Measurements from ENCODE around the gene DNMT3B.

DNMT3B gene

GRCh38 chr20:32806356-32806755, 44.2 kb downstream of the DNMT3B start:
- ATAC-seq (replicated peaks) = no peak
- H3K27ac Mint-ChIP-seq = no peak overlapping the region
- no peaks in the 10 kb centered on the region for H3K9me3 Mint-ChIP-seq
- DNase-seq = no peak
- no peaks in the 10 kb centered on the region for H3K4me1 Mint-ChIP-seq (ENCODE audit: low read depth in 2 of 2)
- H3K4me3 Mint-ChIP-seq = no peak overlapping the region
- H3K36me3 Mint-ChIP-seq (ENCODE audit: insufficient read depth) = no peaks in the 10 kb centered on the region
- H3K27me3 Mint-ChIP-seq = no peaks in the 10 kb centered on the region

DNA sequence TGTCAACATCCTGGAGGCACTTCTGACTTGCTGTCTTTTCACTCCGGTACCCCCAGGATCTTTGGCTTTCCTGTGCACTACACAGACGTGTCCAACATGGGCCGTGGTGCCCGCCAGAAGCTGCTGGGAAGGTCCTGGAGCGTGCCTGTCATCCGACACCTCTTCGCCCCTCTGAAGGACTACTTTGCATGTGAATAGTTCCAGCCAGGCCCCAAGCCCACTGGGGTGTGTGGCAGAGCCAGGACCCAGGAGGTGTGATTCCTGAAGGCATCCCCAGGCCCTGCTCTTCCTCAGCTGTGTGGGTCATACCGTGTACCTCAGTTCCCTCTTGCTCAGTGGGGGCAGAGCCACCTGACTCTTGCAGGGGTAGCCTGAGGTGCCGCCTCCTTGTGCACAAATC, 45.5 kb downstream of the DNMT3B start:
- Mint-ChIP-seq H3K36me3 (ENCODE audit: insufficient read depth) (no peaks in the 10 kb centered on the region), H3K27ac (no peak overlapping the region), H3K27me3 (no peaks in the 10 kb centered on the region), H3K9me3 (no peaks in the 10 kb centered on the region), H3K4me3 (no peak overlapping the region), H3K4me1 (ENCODE audit: low read depth in 2 of 2) (no peaks in the 10 kb centered on the region)
- DNase-seq = no peak
- no peak for ATAC-seq (replicated peaks)

DNA sequence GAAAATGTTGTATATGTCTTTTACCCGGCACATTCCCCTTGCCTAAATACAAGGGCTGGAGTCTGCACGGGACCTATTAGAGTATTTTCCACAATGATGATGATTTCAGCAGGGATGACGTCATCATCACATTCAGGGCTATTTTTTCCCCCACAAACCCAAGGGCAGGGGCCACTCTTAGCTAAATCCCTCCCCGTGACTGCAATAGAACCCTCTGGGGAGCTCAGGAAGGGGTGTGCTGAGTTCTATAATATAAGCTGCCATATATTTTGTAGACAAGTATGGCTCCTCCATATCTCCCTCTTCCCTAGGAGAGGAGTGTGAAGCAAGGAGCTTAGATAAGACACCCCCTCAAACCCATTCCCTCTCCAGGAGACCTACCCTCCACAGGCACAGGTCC, 46.3 kb downstream of the DNMT3B start:
- Mint-ChIP-seq H3K27me3 (no peaks in the 10 kb centered on the region), H3K4me1 (ENCODE audit: low read depth in 2 of 2) (no peaks in the 10 kb centered on the region), H3K27ac (no peak overlapping the region), H3K36me3 (ENCODE audit: insufficient read depth) (no peaks in the 10 kb centered on the region), H3K9me3 (no peaks in the 10 kb centered on the region), H3K4me3 (no peak overlapping the region)
- DNase-seq (no peak), ATAC-seq (replicated peaks) (no peak)

- no peak overlapping the region for H3K27ac Mint-ChIP-seq
- H3K36me3 Mint-ChIP-seq (ENCODE audit: insufficient read depth) = no peaks in the 10 kb centered on the region
- no peaks in the 10 kb centered on the region for H3K27me3 Mint-ChIP-seq
- H3K9me3 Mint-ChIP-seq = no peaks in the 10 kb centered on the region
- DNase-seq = no peak
- H3K4me1 Mint-ChIP-seq (ENCODE audit: low read depth in 2 of 2) = no peaks in the 10 kb centered on the region
- no peak overlapping the region for H3K4me3 Mint-ChIP-seq
- no peak for ATAC-seq (replicated peaks)
Measured at GRCh38 chr20:32809907-32810306, 47.7 kb downstream of the DNMT3B start.

- Mint-ChIP-seq H3K4me1 (ENCODE audit: low read depth in 2 of 2) (no peaks in the 10 kb centered on the region), H3K27ac (peak overlapping the region in 1 of 2 donors; percentile 21), H3K9me3 (no peaks in the 10 kb centered on the region), H3K36me3 (ENCODE audit: insufficient read depth) (no peaks in the 10 kb centered on the region), H3K4me3 (no peak overlapping the region), H3K27me3 (no peaks in the 10 kb centered on the region)
- no peak for DNase-seq
- no peak for ATAC-seq (replicated peaks)
Measured at GRCh38 chr20:32810941-32811340, 48.8 kb downstream of the DNMT3B start.

- no peak overlapping the region for H3K27ac Mint-ChIP-seq
- H3K4me3 Mint-ChIP-seq = no peak overlapping the region
Measured at GRCh38 chr20:32811886-32812285, 49.7 kb downstream of the DNMT3B start.

GRCh38 chr20:32819992-32820697, 58.0 kb downstream of the DNMT3B start:
- H3K4me1 Mint-ChIP-seq (ENCODE audit: low read depth in 2 of 2) = peaks cover 38 to 43% of the 10 kb centered on the region in 2 donors
- H3K27me3 Mint-ChIP-seq = no peaks in the 10 kb centered on the region
- no peaks in the 10 kb centered on the region for H3K9me3 Mint-ChIP-seq
- H3K27ac Mint-ChIP-seq = peak overlapping the region; percentile 91 to 97
- DNase-seq = peak; percentile 78 to 81 (median 81)
- peaks cover 31% of the 10 kb centered on the region for H3K36me3 Mint-ChIP-seq (ENCODE audit: insufficient read depth)
- H3K4me3 Mint-ChIP-seq = peak overlapping the region; percentile 89 to 94
- peak; percentile 75 for ATAC-seq (replicated peaks)

More at GRCh38 chr20:32811886-32812285, 49.7 kb downstream of the DNMT3B start:
- no peaks in the 10 kb centered on the region for H3K36me3 Mint-ChIP-seq (ENCODE audit: insufficient read depth)
- ATAC-seq (replicated peaks) = no peak
- H3K4me1 Mint-ChIP-seq (ENCODE audit: low read depth in 2 of 2) = no peaks in the 10 kb centered on the region
- no peaks in the 10 kb centered on the region for H3K9me3 Mint-ChIP-seq
- H3K27me3 Mint-ChIP-seq = no peaks in the 10 kb centered on the region
- DNase-seq = no peak

DNA sequence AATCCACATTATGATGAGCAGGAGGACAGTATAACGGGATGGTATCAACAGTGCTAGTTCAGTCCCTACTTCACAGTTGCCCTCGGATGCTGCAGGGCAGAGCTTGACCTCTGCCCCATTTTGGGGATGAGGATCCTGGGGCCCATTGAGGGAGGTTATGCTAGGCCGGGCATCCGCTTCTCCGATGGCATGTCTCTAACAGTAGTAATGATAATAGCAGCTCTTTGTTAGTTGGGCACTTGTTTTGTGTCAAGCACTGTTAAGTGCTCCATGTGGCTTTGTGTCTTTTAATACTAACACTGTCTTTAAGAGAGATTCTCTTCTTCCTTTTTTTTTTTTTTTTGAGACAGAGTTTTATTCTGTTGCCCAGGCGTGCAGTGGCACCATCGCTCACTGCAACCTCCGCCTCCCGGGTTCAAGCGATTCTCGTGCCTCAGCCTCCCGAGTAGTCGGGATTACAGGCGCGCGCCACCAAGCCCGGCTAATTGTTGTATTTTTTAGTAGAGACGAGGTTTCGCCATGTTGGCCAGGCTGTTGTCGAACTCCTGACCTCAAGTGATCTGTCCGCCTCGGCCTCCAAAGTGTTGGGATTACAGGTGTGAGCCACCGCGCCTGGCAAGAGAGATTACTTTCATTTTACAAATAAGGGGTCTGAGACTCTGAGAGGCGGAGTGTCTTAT, 58.7 kb downstream of the DNMT3B start:
- DNase-seq (no peak), ATAC-seq (replicated peaks) (no peak)
- Mint-ChIP-seq H3K36me3 (ENCODE audit: insufficient read depth) (peaks cover 38% of the 10 kb centered on the region), H3K27ac (peak overlapping the region; percentile 91 to 97), H3K9me3 (no peaks in the 10 kb centered on the region), H3K27me3 (no peaks in the 10 kb centered on the region), H3K4me1 (ENCODE audit: low read depth in 2 of 2) (peaks cover 39 to 46% of the 10 kb centered on the region in 2 donors), H3K4me3 (peak overlapping the region; percentile 89 to 94)

- H3K9me3 Mint-ChIP-seq = no peaks in the 10 kb centered on the region
- peaks cover 39 to 46% of the 10 kb centered on the region in 2 donors for H3K4me1 Mint-ChIP-seq (ENCODE audit: low read depth in 2 of 2)
- no peaks in the 10 kb centered on the region for H3K27me3 Mint-ChIP-seq
- ATAC-seq (replicated peaks) (no peak), DNase-seq (no peak)
- H3K4me3 Mint-ChIP-seq = peak overlapping the region; percentile 89 to 94
- H3K36me3 Mint-ChIP-seq (ENCODE audit: insufficient read depth) = peaks cover 52% of the 10 kb centered on the region
- peak overlapping the region; percentile 74 to 91 for H3K27ac Mint-ChIP-seq
Measured at GRCh38 chr20:32822225-32822624, 60.0 kb downstream of the DNMT3B start.

DNA sequence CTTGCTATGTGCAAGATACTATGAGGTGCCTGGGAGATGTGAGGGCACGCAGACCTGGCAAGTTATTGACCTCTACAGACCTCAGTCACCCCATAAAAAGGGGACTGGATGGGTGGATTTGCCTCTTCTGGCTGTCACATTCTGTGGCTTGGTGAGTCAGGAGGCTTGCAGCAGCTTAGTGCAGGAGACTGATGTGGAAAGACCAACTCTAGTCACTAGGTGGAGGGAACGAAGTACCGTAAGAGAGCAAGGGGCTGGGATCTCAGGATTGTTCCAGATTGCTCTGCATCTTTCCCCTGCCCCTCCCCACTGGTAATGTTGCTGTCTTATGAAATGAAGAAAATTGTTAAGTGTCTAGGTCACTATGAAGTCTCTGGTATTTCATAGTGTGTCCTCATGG, 60.9 kb downstream of the DNMT3B start:
- Mint-ChIP-seq H3K36me3 (ENCODE audit: insufficient read depth) (peaks cover 61% of the 10 kb centered on the region), H3K27ac (peak overlapping the region; percentile 74 to 84), H3K4me1 (ENCODE audit: low read depth in 2 of 2) (peaks cover 42 to 54% of the 10 kb centered on the region in 2 donors), H3K4me3 (peak overlapping the region; percentile 31 to 56), H3K9me3 (no peaks in the 10 kb centered on the region), H3K27me3 (no peaks in the 10 kb centered on the region)
- DNase-seq (no peak), ATAC-seq (replicated peaks) (no peak)

DNA sequence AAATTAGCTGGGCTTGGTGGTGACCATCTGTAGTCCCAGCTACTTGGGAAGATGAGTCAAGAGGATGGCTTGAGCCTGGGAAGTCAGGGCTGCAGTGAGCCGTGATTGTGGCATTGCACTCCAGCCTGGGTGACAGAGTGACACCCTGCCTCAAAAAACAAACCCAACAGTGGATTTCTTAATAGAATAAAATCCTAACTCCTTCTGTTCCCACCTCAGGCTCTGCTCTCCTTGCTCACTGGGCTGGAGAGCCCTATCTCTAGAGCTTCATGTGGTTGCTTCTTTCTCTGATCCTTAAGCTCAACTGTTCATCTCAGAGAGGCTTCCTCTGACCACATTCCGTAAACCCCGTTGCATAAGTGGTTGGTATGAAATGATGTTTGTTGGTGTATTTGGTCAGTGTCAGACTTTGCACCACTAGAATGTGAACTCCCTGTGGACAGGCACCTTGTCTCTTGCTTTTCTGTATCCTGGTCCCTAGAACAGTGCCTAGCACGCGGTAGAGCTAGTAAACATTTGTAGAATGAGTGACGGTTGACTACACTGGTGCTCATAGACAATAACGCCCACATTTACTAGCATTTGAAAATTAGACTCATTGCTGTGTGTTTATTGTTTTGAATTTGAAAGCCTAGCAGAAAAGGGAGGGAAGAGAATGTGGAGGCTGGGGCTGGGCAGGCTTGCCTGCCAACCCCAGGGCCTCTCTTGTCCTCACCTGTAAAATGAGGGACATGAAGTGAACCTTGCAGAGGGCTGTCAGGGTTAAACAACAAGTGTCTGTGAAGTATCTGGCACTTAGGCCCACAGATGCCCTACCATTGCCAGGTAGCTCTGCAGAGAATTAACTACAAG, 61.8 kb downstream of the DNMT3B start:
- H3K36me3 Mint-ChIP-seq (ENCODE audit: insufficient read depth) = peaks cover 67% of the 10 kb centered on the region
- H3K4me3 Mint-ChIP-seq = peak overlapping the region; percentile 31 to 56
- H3K27me3 Mint-ChIP-seq = no peaks in the 10 kb centered on the region
- no peak for ATAC-seq (replicated peaks)
- peak overlapping the region; percentile 74 to 84 for H3K27ac Mint-ChIP-seq
- peaks cover 45 to 59% of the 10 kb centered on the region in 2 donors for H3K4me1 Mint-ChIP-seq (ENCODE audit: low read depth in 2 of 2)
- no peak for DNase-seq
- H3K9me3 Mint-ChIP-seq = no peaks in the 10 kb centered on the region

DNA sequence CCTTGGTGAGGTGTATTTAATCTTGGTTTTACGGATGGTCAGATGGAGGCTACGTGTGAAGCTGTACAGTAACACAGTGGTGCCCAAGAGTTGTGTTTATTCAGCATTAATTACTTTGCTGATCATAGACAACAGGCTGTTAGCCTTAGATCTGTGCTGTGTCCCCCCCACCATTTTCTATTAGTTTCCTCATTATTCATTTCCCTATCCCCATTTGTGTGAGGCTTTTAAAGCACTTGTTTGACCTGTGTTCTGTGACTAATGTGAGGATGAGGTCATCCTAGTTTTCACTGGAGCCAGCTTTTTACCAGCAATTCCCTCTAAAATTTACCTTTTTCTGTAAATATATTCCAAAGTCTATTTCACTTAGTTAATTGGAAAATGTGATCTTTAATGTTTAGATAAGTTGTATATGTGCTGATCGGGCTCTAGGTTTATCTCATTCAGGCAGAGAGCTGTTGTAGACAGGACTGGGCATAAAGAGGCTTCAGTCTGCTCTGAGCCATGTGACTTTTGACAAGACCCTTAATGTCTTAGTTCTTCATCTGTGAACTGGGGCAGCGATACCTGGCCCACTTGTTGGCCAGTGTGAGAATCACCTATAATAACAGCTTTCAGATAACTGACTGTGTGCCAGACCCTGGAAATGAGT, 66.0 kb downstream of the DNMT3B start:
- DNase-seq (no peak), ATAC-seq (replicated peaks) (no peak)
- Mint-ChIP-seq H3K4me1 (ENCODE audit: low read depth in 2 of 2) (peaks cover 41 to 54% of the 10 kb centered on the region in 2 donors), H3K27ac (peak overlapping the region; percentile 2 to 88), H3K36me3 (ENCODE audit: insufficient read depth) (peaks cover 83% of the 10 kb centered on the region), H3K4me3 (no peak overlapping the region), H3K27me3 (no peaks in the 10 kb centered on the region), H3K9me3 (no peaks in the 10 kb centered on the region)

Data from effector memory CD8-positive, alpha-beta T cell (primary cell).